ENCODE results near the gene SDCBP2.

SDCBP2 gene

GRCh38 chr20:1328680-1329330, at the start of gene SDCBP2:
Gene SDCBP2, minus strand, starts transcription at chr20:1329139. Its CDS starts 8,723 bp downstream, at chr20:1320416.
- TF ChIP-seq CTCF (IDR thresholded peaks at IDR 0.05; ENCODE audit: borderline replicate concordance, insufficient read depth, low read depth, low read length): no peak
- H3K4me3 ChIP-seq (ENCODE audit: low read depth, low read length): no peak within 1 kb of the TSS

GRCh38 chr20:1378735-1379125, 49.8 kb upstream of the SDCBP2 start:
- TF ChIP-seq CTCF (IDR thresholded peaks at IDR 0.05; ENCODE audit: borderline replicate concordance, insufficient read depth, low read depth, low read length): no peak
- no peak overlapping the region for H3K4me3 ChIP-seq (ENCODE audit: low read depth, low read length)

- TF ChIP-seq CTCF (IDR thresholded peaks at IDR 0.05; ENCODE audit: borderline replicate concordance, insufficient read depth, low read depth, low read length): no peak
- no peak overlapping the region for H3K4me3 ChIP-seq (ENCODE audit: low read depth, low read length)
Observed at GRCh38 chr20:1377984-1378734, 49.2 kb upstream of the SDCBP2 start.

- TF ChIP-seq CTCF (IDR thresholded peaks at IDR 0.05; ENCODE audit: borderline replicate concordance, insufficient read depth, low read depth, low read length): no peak
- H3K4me3 ChIP-seq (ENCODE audit: low read depth, low read length): no peak overlapping the region
Observed at GRCh38 chr20:1377341-1377871, 48.5 kb upstream of the SDCBP2 start.

GRCh38 chr20:1376408-1377270, 47.7 kb upstream of the SDCBP2 start:
- H3K4me3 ChIP-seq (ENCODE audit: low read depth, low read length): no peak overlapping the region
- TF ChIP-seq CTCF (IDR thresholded peaks at IDR 0.05; ENCODE audit: borderline replicate concordance, insufficient read depth, low read depth, low read length): no peak

- no peak overlapping the region for H3K4me3 ChIP-seq (ENCODE audit: low read depth, low read length)
- no peak for TF ChIP-seq CTCF (IDR thresholded peaks at IDR 0.05; ENCODE audit: borderline replicate concordance, insufficient read depth, low read depth, low read length)
Observed at GRCh38 chr20:1376007-1376406, 47.1 kb upstream of the SDCBP2 start.

Data from GM12875 (cell line).